ES-I3 (cell line): ENCODE measurements around the gene PTGDS.

Experiments
- H3K36me3 ChIP-seq: 2 replicates; pipeline ENCODE4 v1.6.1; 2013; ENCODE audit warnings: mild to moderate bottlenecking, low read length, control low read depth, moderate library complexity; ENCODE audit not compliant: insufficient read depth
- H3K4me1 ChIP-seq: 2 replicates; pipeline ENCODE4 v1.6.1; 2013; ENCODE audit warnings: mild to moderate bottlenecking, control low read depth, low read length; ENCODE audit not compliant: insufficient read depth
- H3K9ac ChIP-seq: 2 replicates; pipeline ENCODE4 v1.6.1; 2013; ENCODE audit warnings: low read depth, mild to moderate bottlenecking, low read length, moderate library complexity
- H3K9me3 ChIP-seq: 2 replicates; pipeline ENCODE4 v1.6.1; 2013; ENCODE audit warnings: mild to moderate bottlenecking, low read length, moderate library complexity; ENCODE audit not compliant: control insufficient read depth, insufficient read depth

The PTGDS gene

DNA sequence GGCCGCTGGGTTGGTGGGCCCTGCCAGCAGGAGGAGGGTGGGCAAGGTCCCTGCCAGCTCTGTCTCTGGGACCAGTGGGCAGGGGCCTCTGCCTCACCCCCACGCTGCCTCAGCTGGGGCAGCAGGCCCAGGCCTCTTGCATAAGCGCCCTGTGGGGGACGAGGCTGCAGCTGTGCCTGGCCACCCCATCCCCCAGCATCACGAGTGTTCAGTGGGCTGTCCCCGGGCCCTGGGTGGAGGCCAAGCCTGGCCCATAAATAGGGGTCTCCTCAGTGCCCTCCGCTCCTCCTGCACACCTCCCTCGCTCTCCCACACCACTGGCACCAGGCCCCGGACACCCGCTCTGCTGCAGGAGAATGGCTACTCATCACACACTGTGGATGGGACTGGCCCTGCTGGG lies at the start of gene PTGDS:
Gene PTGDS (plus strand): TSS at position 282 of the 400 bp plus-strand sequence. CDS start 75 bp downstream, at position 357.
- H3K9ac ChIP-seq, result peak within 1 kb of the TSS; percentile 77
- H3K36me3 ChIP-seq, result no peaks in the 10 kb centered on the region
- peaks cover 5% of the 10 kb centered on the region; the same call in 1 of the 2 replicates for H3K4me1 ChIP-seq
- H3K9me3 ChIP-seq, result no peaks in the 10 kb centered on the region

GRCh38 chr9:136928591-136928990 lies 48.7 kb upstream of the PTGDS start:
- Histone ChIP-seq H3K9ac (no peak overlapping the region), H3K4me1 (no peaks in the 10 kb centered on the region), H3K36me3 (peaks cover 3% of the 10 kb centered on the region), H3K9me3 (no peaks in the 10 kb centered on the region)

DNA sequence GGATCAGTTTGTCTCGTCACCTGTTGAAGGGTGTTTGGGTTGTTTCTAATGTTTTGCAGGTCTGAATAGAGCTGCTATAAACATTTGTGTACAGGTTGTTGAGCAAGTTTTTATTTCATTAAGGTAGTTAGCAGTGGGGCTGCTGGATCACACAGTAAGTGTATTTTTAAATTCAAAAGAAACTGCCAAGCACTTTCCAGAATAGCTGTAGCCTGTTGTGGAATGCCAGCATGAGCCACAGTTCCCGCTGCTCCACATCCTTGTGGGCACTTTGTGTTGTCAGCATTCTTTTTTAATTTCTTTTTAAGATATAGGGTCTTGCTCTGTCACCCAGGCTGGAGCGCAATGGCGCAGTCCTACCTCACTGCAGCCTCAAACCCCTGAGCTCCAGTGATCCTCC lies 47.3 kb upstream of the PTGDS start:
- Histone ChIP-seq H3K9me3 (no peaks in the 10 kb centered on the region), H3K4me1 (no peaks in the 10 kb centered on the region), H3K36me3 (peaks cover 3% of the 10 kb centered on the region), H3K9ac (no peak overlapping the region)

GRCh38 chr9:136931611-136932130 lies 45.6 kb upstream of the PTGDS start:
- Histone ChIP-seq H3K9me3 (no peaks in the 10 kb centered on the region), H3K36me3 (peaks cover 3% of the 10 kb centered on the region), H3K9ac (no peak overlapping the region), H3K4me1 (no peaks in the 10 kb centered on the region)

GRCh38 chr9:136934277-136934676 lies 43.0 kb upstream of the PTGDS start:
- Histone ChIP-seq H3K9me3 (no peaks in the 10 kb centered on the region), H3K36me3 (peaks cover 3% of the 10 kb centered on the region), H3K4me1 (no peaks in the 10 kb centered on the region; the same call in 1 of the 2 replicates), H3K9ac (no peak overlapping the region)

- Histone ChIP-seq H3K36me3 (no peaks in the 10 kb centered on the region; the same call in 1 of the 2 replicates), H3K9me3 (no peaks in the 10 kb centered on the region), H3K4me1 (no peaks in the 10 kb centered on the region; the same call in 1 of the 2 replicates), H3K9ac (no peak overlapping the region)
These were observed 41.7 kb upstream of the PTGDS start for GRCh38 chr9:136935651-136936050.

DNA sequence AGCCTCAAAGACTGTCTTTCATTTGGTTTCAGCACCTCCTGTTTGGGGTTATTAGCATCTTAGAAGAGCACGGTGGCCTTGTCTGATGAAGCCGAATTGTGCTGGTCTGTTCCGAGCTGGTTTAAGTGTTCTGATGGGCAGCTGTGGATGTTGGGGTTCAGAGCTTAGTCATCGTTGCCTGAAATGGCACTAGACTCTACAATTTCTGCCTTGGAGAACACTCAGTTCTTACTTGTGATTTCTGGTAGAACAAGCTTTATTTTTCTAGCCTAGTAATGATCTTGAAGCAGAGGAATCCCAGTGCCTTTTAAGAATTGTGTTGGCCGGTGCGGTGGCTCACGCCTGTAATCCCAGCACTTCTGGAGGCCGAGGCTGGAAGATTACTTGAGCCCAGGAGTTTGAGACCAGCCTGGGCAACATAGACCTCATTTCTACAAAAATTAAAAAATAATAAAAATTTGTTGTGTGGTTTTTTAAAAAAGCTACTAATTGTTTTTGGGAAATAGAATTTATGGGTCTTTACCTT lies 40.6 kb upstream of the PTGDS start:
- Histone ChIP-seq H3K36me3 (no peaks in the 10 kb centered on the region; the same call in 1 of the 2 replicates), H3K4me1 (no peaks in the 10 kb centered on the region; the same call in 1 of the 2 replicates), H3K9me3 (no peaks in the 10 kb centered on the region), H3K9ac (no peak overlapping the region)

- no peak overlapping the region for H3K9ac ChIP-seq
These were observed 39.9 kb upstream of the PTGDS start for GRCh38 chr9:136937186-136938001.

GRCh38 chr9:136939431-136939995 lies 37.8 kb upstream of the PTGDS start:
- Histone ChIP-seq H3K9me3 (no peaks in the 10 kb centered on the region), H3K4me1 (no peaks in the 10 kb centered on the region; the same call in 1 of the 2 replicates), H3K9ac (no peak overlapping the region), H3K36me3 (no peaks in the 10 kb centered on the region; the same call in 1 of the 2 replicates)

More at GRCh38 chr9:136937186-136938001, 39.9 kb upstream of the PTGDS start:
- Histone ChIP-seq H3K9me3 (no peaks in the 10 kb centered on the region), H3K4me1 (no peaks in the 10 kb centered on the region; the same call in 1 of the 2 replicates), H3K36me3 (no peaks in the 10 kb centered on the region; the same call in 1 of the 2 replicates)

- Histone ChIP-seq H3K9me3 (no peaks in the 10 kb centered on the region), H3K4me1 (peaks cover 4% of the 10 kb centered on the region; the same call in 1 of the 2 replicates), H3K9ac (no peak overlapping the region), H3K36me3 (no peaks in the 10 kb centered on the region; the same call in 1 of the 2 replicates)
These were observed 37.2 kb upstream of the PTGDS start for GRCh38 chr9:136939996-136940525.

DNA sequence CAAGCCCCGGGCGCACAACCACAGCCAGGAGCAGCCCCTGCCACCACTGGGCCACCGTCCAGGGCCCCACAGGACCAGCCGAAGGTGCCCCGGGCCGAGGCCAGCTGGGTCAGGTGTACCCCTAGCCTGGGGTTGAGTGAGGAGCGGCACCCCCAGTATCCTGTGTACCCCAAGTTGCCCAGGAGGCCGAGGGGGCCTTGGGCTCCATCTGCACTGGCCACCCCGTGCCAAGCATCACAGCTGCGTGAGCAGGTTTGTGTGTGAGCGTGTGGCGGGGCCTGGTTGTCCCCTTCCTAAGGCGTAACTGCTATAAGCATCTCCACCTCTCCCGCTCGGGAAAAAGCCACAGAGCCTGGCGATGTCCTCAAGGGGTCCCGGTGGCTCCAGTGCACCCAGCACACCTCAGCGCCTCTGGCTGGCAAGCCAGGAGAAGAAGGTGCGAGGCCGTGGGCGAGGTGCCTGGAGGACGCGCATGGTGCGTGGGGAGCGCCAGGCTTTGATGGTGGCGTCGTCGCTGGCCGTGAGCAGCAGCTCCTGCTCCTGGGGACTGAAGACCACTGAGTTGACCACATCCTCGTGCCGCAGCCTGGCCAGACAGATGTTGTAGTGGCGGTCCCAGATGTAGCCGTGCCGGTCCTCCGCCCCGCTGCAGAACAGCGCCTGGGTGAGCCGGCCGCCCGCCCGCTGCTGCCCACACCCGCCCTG lies 36.6 kb upstream of the PTGDS start:
- Histone ChIP-seq H3K9ac (no peak overlapping the region), H3K9me3 (no peaks in the 10 kb centered on the region), H3K4me1 (peaks cover 5% of the 10 kb centered on the region; the same call in 1 of the 2 replicates), H3K36me3 (no peaks in the 10 kb centered on the region; the same call in 1 of the 2 replicates)

DNA sequence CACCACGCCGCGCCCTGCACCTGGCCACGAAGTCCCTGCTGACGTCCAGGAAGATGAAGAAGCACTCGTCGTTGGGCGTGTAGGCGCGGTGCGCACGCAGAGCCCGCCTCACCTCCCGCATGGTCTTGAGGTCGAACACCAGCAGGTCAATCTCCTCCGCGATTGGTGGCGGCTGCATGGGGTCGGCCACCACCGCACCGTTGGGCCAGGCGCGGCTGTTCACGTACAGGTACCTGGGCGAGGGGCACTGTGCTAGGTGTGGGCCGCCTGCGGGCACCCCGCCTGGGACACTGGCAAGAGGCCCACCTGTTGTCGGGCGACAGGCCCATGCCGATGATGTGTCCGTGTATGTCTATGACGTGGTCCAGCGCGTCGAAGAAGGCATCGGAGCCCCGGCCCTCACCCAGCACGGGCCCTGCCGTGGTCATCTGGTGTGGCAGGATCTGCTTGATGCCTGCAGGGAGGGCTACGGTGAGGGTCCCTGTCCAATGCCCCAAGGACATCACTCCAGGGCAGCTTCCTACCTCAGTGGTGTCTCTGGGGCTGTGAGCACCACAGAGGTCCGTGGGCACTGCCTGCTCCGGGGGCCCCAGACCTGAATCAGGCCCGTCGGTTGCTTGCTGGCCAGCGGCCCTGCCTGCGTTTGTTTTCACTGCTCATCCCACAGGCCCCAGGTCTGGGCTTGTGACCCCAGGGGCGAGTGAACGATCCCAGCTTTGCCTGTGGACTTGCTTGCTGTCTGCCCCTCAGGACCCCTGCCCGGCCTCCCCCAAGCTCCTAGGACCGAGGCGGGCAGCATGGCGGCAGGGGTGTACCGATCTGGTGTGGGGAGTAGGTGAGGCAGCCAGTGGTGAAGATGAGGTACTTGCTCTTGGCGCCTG lies 35.8 kb upstream of the PTGDS start:
- peaks cover 5% of the 10 kb centered on the region; the same call in 1 of the 2 replicates for H3K4me1 ChIP-seq
- H3K9me3 ChIP-seq, result no peaks in the 10 kb centered on the region
- H3K36me3 ChIP-seq, result no peaks in the 10 kb centered on the region; the same call in 1 of the 2 replicates
- H3K9ac ChIP-seq, result no peak overlapping the region
